Chondrocyte (in vitro differentiated cells): ENCODE data around the gene ANKH. TPM values are rescaled to one million over a fixed set of nuclear protein-coding genes. Genes with fewer than 3 reads are reported as not detected.

Experiments used
- DNase-seq: peaks from one replicate; pipeline ENCODE4 v3.0.0; 2021; ENCODE audit warnings: mixed read lengths, low spot score
- H3K27ac Mint-ChIP-seq: one replicate; pipeline ENCODE4 v1.8.0; 2021; ENCODE audit warnings: mild to moderate bottlenecking, moderate library complexity, mixed read lengths; ENCODE audit not compliant: unreplicated experiment
- H3K27me3 Mint-ChIP-seq: 2 replicates; pipeline ENCODE4 v1.8.0; 2021; ENCODE audit warnings: low read depth, mixed read lengths
- H3K36me3 Mint-ChIP-seq: 2 replicates; pipeline ENCODE4 v1.8.0; 2021; ENCODE audit warnings: low read depth, mixed read lengths
- H3K4me1 Mint-ChIP-seq: 2 replicates; pipeline ENCODE4 v1.8.0; 2021; ENCODE audit warnings: low read depth, mild to moderate bottlenecking, mixed read lengths
- H3K4me3 Mint-ChIP-seq: one replicate; pipeline ENCODE4 v1.8.0; 2021; ENCODE audit warnings: mild to moderate bottlenecking, moderate library complexity, mixed read lengths; ENCODE audit not compliant: unreplicated experiment
- H3K9me3 Mint-ChIP-seq: 2 replicates; pipeline ENCODE4 v1.8.0; 2021; ENCODE audit warnings: low read depth, mixed read lengths
- total RNA-seq: library from RNA; stranded (reverse); gene quantifications from 3 replicates; pipeline ENCODE4 v1.2.1, GENCODE V29; 2021
- TF ChIP-seq, protein P1 (sequence below): fragments of 200-600 bp; sonication (generic); IDR thresholded peaks from 2 replicates; pipeline ENCODE4 v1.5.0; 2021; ENCODE audit warnings: antibody characterized with exemption, mild to moderate bottlenecking, moderate library complexity

ANKH gene
- total RNA-seq, 1 donor from 2014 or later = 114 TPM

DNA sequence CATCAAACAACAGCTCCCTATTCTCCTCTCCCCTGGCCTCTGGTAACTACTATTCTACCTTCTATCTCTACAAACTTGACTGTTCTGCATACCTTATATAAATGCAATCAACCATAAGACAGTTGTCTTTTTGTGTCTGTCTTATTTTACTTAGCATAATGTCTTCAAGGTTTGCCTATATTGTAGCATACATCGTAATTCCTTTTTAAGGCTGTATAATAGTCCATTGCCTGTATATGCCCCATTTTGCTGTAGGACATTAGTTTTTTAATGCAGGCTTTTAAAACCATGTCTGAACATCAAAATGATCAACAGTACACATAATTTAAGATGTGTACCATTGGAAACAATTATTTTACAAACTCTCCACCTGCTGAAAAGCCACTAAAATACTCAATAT is 12.4 kb downstream of the ANKH start:
- Mint-ChIP-seq H3K4me3 (no peak overlapping the region), H3K27me3 (no peaks in the 10 kb centered on the region), H3K9me3 (no peaks in the 10 kb centered on the region), H3K27ac (no peak overlapping the region), H3K36me3 (no peaks in the 10 kb centered on the region), H3K4me1 (peaks cover 8% of the 10 kb centered on the region)
- no peak for DNase-seq
- TF ChIP-seq, protein P1, sequence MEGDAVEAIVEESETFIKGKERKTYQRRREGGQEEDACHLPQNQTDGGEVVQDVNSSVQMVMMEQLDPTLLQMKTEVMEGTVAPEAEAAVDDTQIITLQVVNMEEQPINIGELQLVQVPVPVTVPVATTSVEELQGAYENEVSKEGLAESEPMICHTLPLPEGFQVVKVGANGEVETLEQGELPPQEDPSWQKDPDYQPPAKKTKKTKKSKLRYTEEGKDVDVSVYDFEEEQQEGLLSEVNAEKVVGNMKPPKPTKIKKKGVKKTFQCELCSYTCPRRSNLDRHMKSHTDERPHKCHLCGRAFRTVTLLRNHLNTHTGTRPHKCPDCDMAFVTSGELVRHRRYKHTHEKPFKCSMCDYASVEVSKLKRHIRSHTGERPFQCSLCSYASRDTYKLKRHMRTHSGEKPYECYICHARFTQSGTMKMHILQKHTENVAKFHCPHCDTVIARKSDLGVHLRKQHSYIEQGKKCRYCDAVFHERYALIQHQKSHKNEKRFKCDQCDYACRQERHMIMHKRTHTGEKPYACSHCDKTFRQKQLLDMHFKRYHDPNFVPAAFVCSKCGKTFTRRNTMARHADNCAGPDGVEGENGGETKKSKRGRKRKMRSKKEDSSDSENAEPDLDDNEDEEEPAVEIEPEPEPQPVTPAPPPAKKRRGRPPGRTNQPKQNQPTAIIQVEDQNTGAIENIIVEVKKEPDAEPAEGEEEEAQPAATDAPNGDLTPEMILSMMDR = no peak

DNA sequence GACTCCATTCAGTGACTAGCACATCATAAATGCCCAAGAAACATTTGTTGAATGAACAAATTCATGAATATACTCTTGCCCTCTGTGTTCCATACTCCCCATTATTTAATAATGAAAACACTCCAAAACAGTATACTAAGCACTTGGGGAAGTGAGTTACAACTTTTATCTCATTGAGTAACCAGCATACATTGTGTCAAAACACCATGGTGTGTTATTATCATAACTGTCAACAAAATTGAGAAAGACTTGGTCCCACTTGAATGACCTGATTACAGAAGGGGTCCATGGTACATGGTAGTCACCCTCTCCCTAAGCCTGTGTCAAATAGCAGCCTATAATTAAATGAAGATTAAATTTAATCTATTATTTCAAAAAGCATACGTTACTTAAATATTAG is 16.2 kb downstream of the ANKH start:
- no peaks in the 10 kb centered on the region for H3K27me3 Mint-ChIP-seq
- no peak overlapping the region for H3K4me3 Mint-ChIP-seq
- no peaks in the 10 kb centered on the region for H3K36me3 Mint-ChIP-seq
- TF ChIP-seq, protein P1 = no peak
- no peak for DNase-seq
- H3K9me3 Mint-ChIP-seq = no peaks in the 10 kb centered on the region
- H3K4me1 Mint-ChIP-seq = peaks cover 6% of the 10 kb centered on the region
- H3K27ac Mint-ChIP-seq = no peak overlapping the region

DNA sequence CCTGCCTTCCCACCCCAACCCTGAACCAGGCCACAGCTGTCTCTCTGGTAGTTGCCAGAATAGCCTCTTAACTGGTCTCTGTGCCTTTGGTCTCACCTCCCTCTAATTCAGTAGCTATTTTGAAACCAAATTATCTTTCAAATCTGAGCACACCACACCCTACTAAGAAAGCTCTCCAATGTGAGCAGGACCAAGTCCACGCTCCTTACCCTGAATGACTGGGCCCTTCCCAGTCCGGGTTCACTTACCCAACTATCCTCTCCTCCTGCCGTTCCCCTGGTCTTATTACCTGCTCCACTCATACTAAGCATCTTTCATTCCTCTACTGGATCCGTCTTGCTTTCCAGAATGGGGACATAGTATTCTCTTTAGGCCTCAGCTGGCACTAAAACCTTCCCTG is 16.8 kb downstream of the ANKH start:
- no peak overlapping the region for H3K27ac Mint-ChIP-seq
- DNase-seq = no peak
- TF ChIP-seq, protein P1 = no peak
- no peaks in the 10 kb centered on the region for H3K36me3 Mint-ChIP-seq
- H3K27me3 Mint-ChIP-seq = no peaks in the 10 kb centered on the region
- peaks cover 6% of the 10 kb centered on the region for H3K4me1 Mint-ChIP-seq
- no peaks in the 10 kb centered on the region for H3K9me3 Mint-ChIP-seq
- H3K4me3 Mint-ChIP-seq = no peak overlapping the region

DNA sequence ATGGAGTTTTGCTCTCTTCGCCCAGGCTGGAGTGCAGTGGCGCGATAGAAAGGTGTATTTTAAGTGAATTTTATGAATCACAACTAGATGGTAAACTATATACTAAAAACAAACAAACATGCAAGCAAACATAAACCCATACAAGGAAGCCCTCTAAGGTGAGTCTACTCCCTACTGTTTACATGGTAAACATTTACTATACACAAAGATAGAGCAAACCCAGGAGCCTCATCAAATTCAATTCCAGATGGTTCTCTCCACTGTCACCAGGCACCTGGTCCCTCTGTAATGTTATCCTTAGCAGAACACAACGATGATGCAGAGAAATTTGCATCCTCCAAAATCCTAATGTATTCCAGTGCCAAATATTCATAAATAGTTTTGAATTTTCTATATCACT is 17.9 kb downstream of the ANKH start:
- Mint-ChIP-seq H3K27me3 (no peaks in the 10 kb centered on the region), H3K9me3 (no peaks in the 10 kb centered on the region), H3K4me3 (no peak overlapping the region), H3K4me1 (peaks cover 10% of the 10 kb centered on the region), H3K27ac (no peak overlapping the region), H3K36me3 (no peaks in the 10 kb centered on the region)
- DNase-seq = no peak
- TF ChIP-seq, protein P1 = no peak

DNA sequence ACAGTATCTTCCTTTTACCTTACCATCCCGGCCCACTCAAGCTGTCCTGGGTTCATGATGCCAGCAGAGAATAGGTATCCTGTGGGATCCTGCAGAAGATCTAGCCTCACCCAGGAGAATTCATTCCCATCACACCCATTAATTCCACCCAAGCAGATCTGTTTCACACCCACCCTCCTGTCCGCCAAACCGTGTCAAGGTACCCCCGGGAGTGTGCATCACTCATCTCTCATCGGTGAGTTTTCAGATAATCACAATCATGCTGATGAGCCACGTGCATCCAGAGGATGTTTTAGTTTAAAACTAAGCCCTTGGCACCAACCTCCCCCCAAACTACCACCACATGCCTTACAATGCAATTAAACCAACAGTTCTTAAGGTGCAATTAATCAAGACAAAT is 18.8 kb downstream of the ANKH start:
- H3K27ac Mint-ChIP-seq = no peak overlapping the region
- no peak overlapping the region for H3K4me3 Mint-ChIP-seq
- peaks cover 3% of the 10 kb centered on the region for H3K36me3 Mint-ChIP-seq
- peaks cover 10% of the 10 kb centered on the region for H3K4me1 Mint-ChIP-seq
- no peaks in the 10 kb centered on the region for H3K27me3 Mint-ChIP-seq
- no peak for DNase-seq
- TF ChIP-seq, protein P1 = no peak
- H3K9me3 Mint-ChIP-seq = no peaks in the 10 kb centered on the region
